Measurements from ENCODE around the gene SIVA1. TPM values are rescaled to one million over a fixed set of nuclear protein-coding genes. Genes with fewer than 3 reads are reported as not detected.
A peak's percentile ranks its signal among the peaks of the same experiment; 100 is the strongest.

The SIVA1 gene
- total RNA-seq, 1 experiment from 2014 or later: 105 TPM

DNA sequence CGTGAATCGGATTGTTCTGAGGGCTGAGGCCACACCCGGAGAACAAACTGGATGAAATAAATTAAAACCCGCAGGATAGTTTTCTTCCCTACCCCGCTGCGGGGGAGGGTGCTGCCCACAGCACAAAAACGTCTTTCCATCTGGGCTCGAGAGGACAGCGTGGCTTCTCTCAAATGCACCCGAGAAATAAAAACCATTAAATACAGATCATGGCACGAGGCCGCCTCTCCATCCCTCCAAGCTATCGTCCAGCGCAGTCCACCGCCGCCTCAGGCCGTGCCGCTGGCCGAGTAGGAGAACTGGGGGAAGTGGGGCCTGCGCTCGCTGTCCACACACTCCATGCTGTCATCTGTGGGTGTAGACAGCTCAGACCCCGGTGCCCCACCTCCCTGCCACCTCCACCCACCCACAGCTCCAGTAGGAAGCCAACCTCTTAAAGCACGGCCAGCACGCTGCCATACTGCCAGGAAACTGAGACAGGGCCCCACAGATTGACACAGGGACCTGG lies 17.2 kb downstream of the SIVA1 start:
- intact Hi-C loops (cut with micrococcal nuclease; ENCODE audit: unreplicated experiment): no loop called here
- no peak overlapping the region for H3K4me3 Mint-ChIP-seq (ENCODE audit: unreplicated experiment)
- Histone ChIP-seq H3K36me3 (ENCODE audit: control insufficient read depth, insufficient read depth, low read length) (peaks cover 7% of the 10 kb centered on the region), H3K4me3 (ENCODE audit: low read depth, low read length) (no peak overlapping the region), H3K27me3 (replicated peaks; ENCODE audit: control insufficient read depth, insufficient read depth, low read length) (no peaks in the 10 kb centered on the region), H3K9me3 (no peaks in the 10 kb centered on the region; the same call in 1 of the 2 replicates), H3K4me1 (peaks cover 18% of the 10 kb centered on the region)
- TF ChIP-seq, protein P1, sequence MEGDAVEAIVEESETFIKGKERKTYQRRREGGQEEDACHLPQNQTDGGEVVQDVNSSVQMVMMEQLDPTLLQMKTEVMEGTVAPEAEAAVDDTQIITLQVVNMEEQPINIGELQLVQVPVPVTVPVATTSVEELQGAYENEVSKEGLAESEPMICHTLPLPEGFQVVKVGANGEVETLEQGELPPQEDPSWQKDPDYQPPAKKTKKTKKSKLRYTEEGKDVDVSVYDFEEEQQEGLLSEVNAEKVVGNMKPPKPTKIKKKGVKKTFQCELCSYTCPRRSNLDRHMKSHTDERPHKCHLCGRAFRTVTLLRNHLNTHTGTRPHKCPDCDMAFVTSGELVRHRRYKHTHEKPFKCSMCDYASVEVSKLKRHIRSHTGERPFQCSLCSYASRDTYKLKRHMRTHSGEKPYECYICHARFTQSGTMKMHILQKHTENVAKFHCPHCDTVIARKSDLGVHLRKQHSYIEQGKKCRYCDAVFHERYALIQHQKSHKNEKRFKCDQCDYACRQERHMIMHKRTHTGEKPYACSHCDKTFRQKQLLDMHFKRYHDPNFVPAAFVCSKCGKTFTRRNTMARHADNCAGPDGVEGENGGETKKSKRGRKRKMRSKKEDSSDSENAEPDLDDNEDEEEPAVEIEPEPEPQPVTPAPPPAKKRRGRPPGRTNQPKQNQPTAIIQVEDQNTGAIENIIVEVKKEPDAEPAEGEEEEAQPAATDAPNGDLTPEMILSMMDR (IDR thresholded peaks at IDR 0.05; ENCODE audit: insufficient read depth in 1 of 2, low read depth in 1 of 2, low read length in 1 of 2, severe bottlenecking in 1 of 2, unreplicated experiment in 1 of 2): no peak
- POLR2A ChIA-PET: interaction anchor here (0.6 kb wide), 1 partner anchor 92 kb away, joined by 3 read pairs; no protein-coding TSS in a partner anchor
- DNase-seq: no peak
- H3K4me1 Mint-ChIP-seq (ENCODE audit: low read depth, unreplicated experiment): peaks cover 13% of the 10 kb centered on the region
- no peaks in the 10 kb centered on the region for H3K9me3 Mint-ChIP-seq (ENCODE audit: unreplicated experiment)
- CTCF ChIA-PET: interaction anchor here (1.8 kb wide), 1 partner anchor 57 kb away, joined by 4 read pairs; no protein-coding TSS in a partner anchor
- H3K36me3 Mint-ChIP-seq (ENCODE audit: insufficient read depth, unreplicated experiment): peaks cover 65% of the 10 kb centered on the region
- no TSS peak for BruUV-seq (replicated peaks)
- H3K27ac Mint-ChIP-seq (ENCODE audit: unreplicated experiment): no peak overlapping the region
- H3K27me3 Mint-ChIP-seq (ENCODE audit: insufficient read depth, unreplicated experiment): no peaks in the 10 kb centered on the region

DNA sequence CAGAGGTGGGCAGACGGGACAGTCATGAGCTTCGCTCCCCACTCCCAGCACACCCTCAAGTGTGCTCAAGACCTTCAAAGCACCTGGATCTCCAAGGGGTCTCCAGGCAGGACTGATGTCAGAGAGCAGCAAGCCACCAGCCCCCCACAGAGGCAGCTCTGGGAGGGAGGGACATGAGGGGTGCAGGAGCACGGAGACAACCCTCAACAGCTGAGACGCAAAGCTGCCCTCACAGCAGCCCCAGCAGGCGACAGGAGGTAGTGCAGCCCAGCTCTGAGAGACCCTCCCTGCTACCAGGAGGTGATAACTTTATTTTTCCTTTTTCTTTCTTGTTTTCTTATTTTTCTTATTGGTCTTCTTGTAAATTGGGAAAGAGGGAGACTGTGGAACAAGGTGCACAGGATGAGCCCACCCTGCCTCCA lies 17.9 kb downstream of the SIVA1 start:
- TF ChIP-seq, protein P1 (IDR thresholded peaks at IDR 0.05; ENCODE audit: insufficient read depth in 1 of 2, low read depth in 1 of 2, low read length in 1 of 2, severe bottlenecking in 1 of 2, unreplicated experiment in 1 of 2): peak; percentile 19 to 34
- BruUV-seq (replicated peaks): no TSS peak
- Histone ChIP-seq H3K9me3 (no peaks in the 10 kb centered on the region; the same call in 1 of the 2 replicates), H3K36me3 (ENCODE audit: control insufficient read depth, insufficient read depth, low read length) (peaks cover 7% of the 10 kb centered on the region), H3K4me1 (peaks cover 18% of the 10 kb centered on the region), H3K27me3 (replicated peaks; ENCODE audit: control insufficient read depth, insufficient read depth, low read length) (no peaks in the 10 kb centered on the region), H3K4me3 (ENCODE audit: low read depth, low read length) (no peak overlapping the region)
- Mint-ChIP-seq H3K27me3 (ENCODE audit: insufficient read depth, unreplicated experiment) (no peaks in the 10 kb centered on the region), H3K36me3 (ENCODE audit: insufficient read depth, unreplicated experiment) (peaks cover 71% of the 10 kb centered on the region), H3K4me3 (ENCODE audit: unreplicated experiment) (no peak overlapping the region), H3K4me1 (ENCODE audit: low read depth, unreplicated experiment) (peaks cover 13% of the 10 kb centered on the region), H3K27ac (ENCODE audit: unreplicated experiment) (no peak overlapping the region), H3K9me3 (ENCODE audit: unreplicated experiment) (no peaks in the 10 kb centered on the region)
- ChIA-PET CTCF (interaction anchor here (1.8 kb wide), 1 partner anchor 56 kb away, joined by 4 read pairs; no protein-coding TSS in a partner anchor), POLR2A (no interaction called here)
- intact Hi-C loops (cut with micrococcal nuclease; ENCODE audit: unreplicated experiment): no loop called here
- no peak for DNase-seq

DNA sequence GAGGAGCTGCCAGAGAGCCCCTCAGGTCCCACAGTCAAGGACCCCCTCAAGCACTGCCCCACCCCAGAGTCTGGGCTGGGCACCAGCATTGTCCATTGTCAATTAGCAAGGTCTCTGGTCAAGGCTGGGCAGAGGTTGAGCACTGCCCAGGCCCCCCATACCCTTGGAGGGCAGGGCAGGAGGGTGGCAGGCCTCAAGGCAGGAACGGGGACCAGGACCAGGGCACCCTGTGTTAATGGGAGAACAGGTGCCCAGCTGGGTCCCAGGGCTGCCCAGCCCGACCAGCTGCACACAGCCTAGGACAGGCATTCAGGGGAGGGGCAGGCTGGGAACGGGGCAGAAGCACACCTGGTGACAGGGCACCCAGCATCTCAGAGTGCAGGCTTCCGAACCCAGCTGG lies 18.4 kb downstream of the SIVA1 start:
- peaks cover 13% of the 10 kb centered on the region for H3K4me1 Mint-ChIP-seq (ENCODE audit: low read depth, unreplicated experiment)
- TF ChIP-seq, protein P1 (IDR thresholded peaks at IDR 0.05; ENCODE audit: insufficient read depth in 1 of 2, low read depth in 1 of 2, low read length in 1 of 2, severe bottlenecking in 1 of 2, unreplicated experiment in 1 of 2): no peak
- no TSS peak for BruUV-seq (replicated peaks)
- Histone ChIP-seq H3K36me3 (ENCODE audit: control insufficient read depth, insufficient read depth, low read length) (peaks cover 7% of the 10 kb centered on the region), H3K4me1 (peaks cover 18% of the 10 kb centered on the region), H3K9me3 (no peaks in the 10 kb centered on the region; the same call in 1 of the 2 replicates), H3K27me3 (replicated peaks; ENCODE audit: control insufficient read depth, insufficient read depth, low read length) (no peaks in the 10 kb centered on the region), H3K4me3 (ENCODE audit: low read depth, low read length) (no peak overlapping the region)
- CTCF ChIA-PET: interaction anchor here (1.8 kb wide), 1 partner anchor 55 kb away, joined by 4 read pairs; no protein-coding TSS in a partner anchor
- H3K9me3 Mint-ChIP-seq (ENCODE audit: unreplicated experiment): no peaks in the 10 kb centered on the region
- no peak for DNase-seq
- no peak overlapping the region for H3K4me3 Mint-ChIP-seq (ENCODE audit: unreplicated experiment)
- POLR2A ChIA-PET: no interaction called here
- peaks cover 75% of the 10 kb centered on the region for H3K36me3 Mint-ChIP-seq (ENCODE audit: insufficient read depth, unreplicated experiment)
- H3K27me3 Mint-ChIP-seq (ENCODE audit: insufficient read depth, unreplicated experiment): no peaks in the 10 kb centered on the region
- no peak overlapping the region for H3K27ac Mint-ChIP-seq (ENCODE audit: unreplicated experiment)
- intact Hi-C loops (cut with micrococcal nuclease; ENCODE audit: unreplicated experiment): no loop called here
